GM23248 (cell line): ENCODE results near the gene PRSS53.

Experiments
- EZH2 ChIP-seq: fragments of 200-600 bp; sonication (generic); IDR thresholded peaks from 2 replicates; pipeline ENCODE4 v1.6.1; 2018; ENCODE audit warnings: antibody characterized with exemption, mild to moderate bottlenecking; ENCODE audit not compliant: insufficient read depth, poor library complexity, severe bottlenecking
- EZH2phosphoT487 ChIP-seq: fragments of 200-600 bp; sonication (generic); IDR thresholded peaks from 2 replicates; pipeline ENCODE4 v1.6.1; 2018; ENCODE audit warnings: antibody characterized with exemption, moderate library complexity, mild to moderate bottlenecking, low read depth; ENCODE audit not compliant: insufficient read depth

GRCh38 chr16:31063843-31064611 lies 24.7 kb downstream of the PRSS53 start:
- TF ChIP-seq EZH2 (no peak), EZH2phosphoT487 (no peak)
